Measurements from ENCODE around the gene MEF2C. TPM values are rescaled to one million over a fixed set of nuclear protein-coding genes. Genes with fewer than 3 reads are reported as not detected.
A peak's percentile ranks its signal among the peaks of the same experiment; 100 is the strongest.

MEF2C gene
- total RNA-seq, 2 donors from 2014 or later, result 0.64 to 0.86 TPM

GRCh38 chr5:88681211-88681803 is 201.7 kb downstream of the MEF2C start:
- no peak for DNase-seq
- no peak overlapping the region for H3K4me3 Mint-ChIP-seq
- Histone ChIP-seq H3K9me3 (ENCODE audit: control insufficient read depth, low read length) (no peaks in the 10 kb centered on the region), H3K36me3 (ENCODE audit: control insufficient read depth, insufficient read depth, low read length) (no peaks in the 10 kb centered on the region), H3K9ac (ENCODE audit: extremely low read depth, low read length, poor library complexity, severe bottlenecking) (no peak overlapping the region), H3K4me1 (ENCODE audit: control insufficient read depth, insufficient read depth, low read length) (no peaks in the 10 kb centered on the region), H3K27ac (ENCODE audit: low read depth, low read length) (no peak overlapping the region), H3K27me3 (ENCODE audit: control insufficient read depth, insufficient read depth, low read length, poor library complexity, severe bottlenecking) (peaks cover 100% of the 10 kb centered on the region), H3K4me3 (ENCODE audit: low read length) (no peak overlapping the region)
- H3K9me3 Mint-ChIP-seq, result no peaks in the 10 kb centered on the region
- H3K4me1 Mint-ChIP-seq, result peaks cover 7% of the 10 kb centered on the region
- 57 to 60% methylated on average over 1 to 4 of the region's 5 CpGs for WGBS, 2 experiments (ENCODE audit: insufficient coverage in 1 of 2, insufficient read length in 1 of 2)
- peaks cover 98% of the 10 kb centered on the region for H3K27me3 Mint-ChIP-seq (ENCODE audit: insufficient read depth)
- TF ChIP-seq CTCF (conservative IDR thresholded peaks at IDR 0.05), result no peak
- H3K36me3 Mint-ChIP-seq (ENCODE audit: low read depth), result no peaks in the 10 kb centered on the region
- no peak overlapping the region for H3K27ac Mint-ChIP-seq

GRCh38 chr5:88680253-88681132 is 202.5 kb downstream of the MEF2C start:
- H3K4me1 ChIP-seq (ENCODE audit: control insufficient read depth, insufficient read depth, low read length), result no peaks in the 10 kb centered on the region
- H3K4me3 Mint-ChIP-seq, result peak overlapping the region; percentile 22

GRCh38 chr5:88679638-88680037 is 203.3 kb downstream of the MEF2C start:
- no peak for DNase-seq
- peaks cover 100% of the 10 kb centered on the region for H3K27me3 ChIP-seq (ENCODE audit: control insufficient read depth, insufficient read depth, low read length, poor library complexity, severe bottlenecking)
- Mint-ChIP-seq H3K27me3 (ENCODE audit: insufficient read depth) (peaks cover 97% of the 10 kb centered on the region), H3K36me3 (ENCODE audit: low read depth) (no peaks in the 10 kb centered on the region), H3K27ac (no peak overlapping the region), H3K4me1 (peaks cover 12% of the 10 kb centered on the region), H3K9me3 (no peaks in the 10 kb centered on the region), H3K4me3 (no peak overlapping the region)
- TF ChIP-seq CTCF (conservative IDR thresholded peaks at IDR 0.05), result no peak
- 2 to 3% methylated on average over 6 to 14 of the region's 14 CpGs for WGBS, 2 experiments (ENCODE audit: insufficient coverage in 1 of 2, insufficient read length in 1 of 2)
- H3K9me3 ChIP-seq (ENCODE audit: control insufficient read depth, low read length), result no peaks in the 10 kb centered on the region
- no peak overlapping the region for H3K4me3 ChIP-seq (ENCODE audit: low read length)
- H3K9ac ChIP-seq (ENCODE audit: extremely low read depth, low read length, poor library complexity, severe bottlenecking), result no peak overlapping the region
- no peaks in the 10 kb centered on the region for H3K36me3 ChIP-seq (ENCODE audit: control insufficient read depth, insufficient read depth, low read length)
- peak overlapping the region; percentile 79 for H3K27ac ChIP-seq (ENCODE audit: low read depth, low read length)
- H3K4me1 ChIP-seq (ENCODE audit: control insufficient read depth, insufficient read depth, low read length), result no peaks in the 10 kb centered on the region

More at GRCh38 chr5:88680253-88681132, 202.5 kb downstream of the MEF2C start:
- Mint-ChIP-seq H3K36me3 (ENCODE audit: low read depth) (no peaks in the 10 kb centered on the region), H3K9me3 (no peaks in the 10 kb centered on the region), H3K4me1 (peaks cover 7% of the 10 kb centered on the region), H3K27ac (no peak overlapping the region), H3K27me3 (ENCODE audit: insufficient read depth) (peaks cover 97% of the 10 kb centered on the region)
- H3K36me3 ChIP-seq (ENCODE audit: control insufficient read depth, insufficient read depth, low read length), result no peaks in the 10 kb centered on the region
- 2% methylated on average over 19 to 61 of the region's 61 CpGs for WGBS, 2 experiments (ENCODE audit: insufficient coverage in 1 of 2, insufficient read length in 1 of 2)
- H3K4me3 ChIP-seq (ENCODE audit: low read length), result no peak overlapping the region
- peak; percentile 95 for DNase-seq
- H3K27me3 ChIP-seq (ENCODE audit: control insufficient read depth, insufficient read depth, low read length, poor library complexity, severe bottlenecking), result peaks cover 100% of the 10 kb centered on the region
- no peak overlapping the region for H3K9ac ChIP-seq (ENCODE audit: extremely low read depth, low read length, poor library complexity, severe bottlenecking)
- H3K9me3 ChIP-seq (ENCODE audit: control insufficient read depth, low read length), result no peaks in the 10 kb centered on the region
- H3K27ac ChIP-seq (ENCODE audit: low read depth, low read length), result peak overlapping the region; percentile 61
- peak; percentile 99 for TF ChIP-seq CTCF (conservative IDR thresholded peaks at IDR 0.05)
